Lung (tissue), 12 donors: ENCODE results near the gene IL13. TPM values are rescaled to one million over a fixed set of nuclear protein-coding genes. Genes with fewer than 3 reads are reported as not detected.

Experiments used
- ATAC-seq: fragments of 200-7000 bp; cut with Tn5 transposase; one replicate; pipeline ENCODE4 v1.9.1; 2020; ENCODE audit warnings: moderate number of reproducible peaks; ENCODE audit not compliant: insufficient read depth, low FRiP score
- DNase-seq, 3 donors: peaks; one replicate each; pipeline ENCODE4 v3.0.0-alpha.2; 2013 to 2017
- H3K27ac ChIP-seq, 2 donors: one replicate each; pipeline ENCODE4 v1.5.1; 2013; ENCODE audit warnings: mild to moderate bottlenecking in 2 of 2, moderate library complexity in 2 of 2, control low read depth in 1 of 2, inconsistent platforms in 1 of 2, low read depth in 1 of 2, low read length in 1 of 2
- H3K27me3 ChIP-seq, 3 donors: one replicate each; pipeline ENCODE4 v1.5.1; 2013; ENCODE audit warnings: low read length in 2 of 3; ENCODE audit not compliant: control insufficient read depth in 3 of 3, insufficient read depth in 3 of 3
- H3K36me3 ChIP-seq, 4 donors: one replicate each; pipeline ENCODE4 v1.5.1; 2013; ENCODE audit warnings: low read length in 4 of 4, mild to moderate bottlenecking in 1 of 4, moderate library complexity in 1 of 4; ENCODE audit not compliant: control insufficient read depth in 4 of 4, insufficient read depth in 4 of 4
- H3K4me1 ChIP-seq, 5 donors: one replicate each; pipeline ENCODE4 v1.5.1; 2013; ENCODE audit warnings: low read length in 5 of 5, mild to moderate bottlenecking in 2 of 5, moderate library complexity in 1 of 5; ENCODE audit not compliant: control insufficient read depth in 5 of 5, insufficient read depth in 5 of 5
- H3K4me3 ChIP-seq: one replicate; pipeline ENCODE4 v1.5.1; 2013; ENCODE audit warnings: mild to moderate bottlenecking, control low read depth, moderate library complexity
- H3K9ac ChIP-seq, 2 donors: one replicate each; pipeline ENCODE4 v1.5.1; 2013; ENCODE audit warnings: low read length in 2 of 2, control low read depth in 1 of 2; ENCODE audit not compliant: insufficient read depth in 1 of 2
- H3K9me3 ChIP-seq, 4 donors: one replicate each; pipeline ENCODE4 v1.5.1; 2013; ENCODE audit warnings: low read length in 3 of 4, mild to moderate bottlenecking in 1 of 4, moderate library complexity in 1 of 4; ENCODE audit not compliant: control insufficient read depth in 4 of 4, insufficient read depth in 3 of 4
- CTCF ChIP-seq: IDR thresholded peaks from 2 replicates; pipeline ENCODE4 v1.5.1; 2012; ENCODE audit warnings: mild to moderate bottlenecking; ENCODE audit errors: control extremely low read depth, extremely low read depth
- WGBS, 2 donors: extraction: QIAGEN DNeasy Blood & Tissue Kit; methylation state at CpG; one replicate each; pipeline ENCODE4 v1.1.7; 2013; 5-methylcytosine and 5-hydroxymethylcytosine counted together
- polyA plus RNA-seq, 2 donors: library from polyadenylated mRNA; stranded (reverse); fragments of 200-250 nt; gene quantifications; one replicate each; pipeline ENCODE4 v1.2.1, GENCODE V29; 2013
- total RNA-seq, 2 donors: library from RNA; depleted of rRNA in 1 of 2; stranded (reverse); fragments of >200 nt in 1 of 2; gene quantifications; one replicate each; pipeline ENCODE4 v1.2.1, GENCODE V29; 2014 to 2021
- donor health status: control.
- donor health status: control.
- donor health status: Bipolar disorder and iron deficiency.
- donor health status: healthy.
- donor health status: DM: yes; HTN: yes; CAD: no.

Gene IL13
- total and polyA plus RNA-seq, 4 donors: 0.14 TPM; not detected in 3

DNA sequence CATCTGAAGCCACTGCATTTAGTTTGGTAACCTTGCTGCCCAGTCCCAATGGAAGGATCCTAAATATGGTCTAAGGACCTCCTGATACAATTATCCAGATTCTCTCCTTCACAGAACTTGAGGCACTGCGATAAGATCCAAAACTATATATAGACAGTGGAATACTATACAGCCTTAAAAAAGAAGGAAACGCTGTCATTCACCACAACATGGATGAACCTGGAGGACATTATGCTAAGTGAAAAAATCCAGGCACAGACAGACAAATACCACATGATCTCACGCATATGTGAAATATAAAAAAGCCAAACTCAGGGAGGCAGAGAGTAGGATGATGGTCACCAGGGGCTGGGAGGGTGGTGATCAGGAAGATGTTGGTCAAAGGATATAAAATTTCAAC is 13.0 kb downstream of the IL13 start:
- no peak for ATAC-seq

DNA sequence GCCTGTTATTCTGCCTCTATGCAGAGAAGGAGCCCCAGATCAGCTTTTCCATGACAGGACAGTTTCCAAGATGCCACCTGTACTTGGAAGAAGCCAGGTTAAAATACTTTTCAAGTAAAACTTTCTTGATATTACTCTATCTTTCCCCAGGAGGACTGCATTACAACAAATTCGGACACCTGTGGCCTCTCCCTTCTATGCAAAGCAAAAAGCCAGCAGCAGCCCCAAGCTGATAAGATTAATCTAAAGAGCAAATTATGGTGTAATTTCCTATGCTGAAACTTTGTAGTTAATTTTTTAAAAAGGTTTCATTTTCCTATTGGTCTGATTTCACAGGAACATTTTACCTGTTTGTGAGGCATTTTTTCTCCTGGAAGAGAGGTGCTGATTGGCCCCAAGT is 15.5 kb downstream of the IL13 start:
- Histone ChIP-seq H3K27ac (no peak overlapping the region), H3K4me3 (no peak overlapping the region), H3K4me1 (peaks cover 0 to 2% (median 0%) of the 10 kb centered on the region in 5 donors), H3K9me3 (no peaks in the 10 kb centered on the region), H3K9ac (no peak overlapping the region), H3K27me3 (no peaks in the 10 kb centered on the region), H3K36me3 (no peaks in the 10 kb centered on the region)
- ATAC-seq: no peak
- 88 to 90% methylated on average over 1 of the region's 1 CpG for WGBS, 2 donors
- TF ChIP-seq CTCF: no peak
- DNase-seq: no peak

More for the DNA sequence above, 13.0 kb downstream of the IL13 start:
- DNase-seq: no peak
- 93 to 96% methylated on average over 3 of the region's 3 CpGs for whole genome bisulfite sequencing, 2 donors
- no peak for TF ChIP-seq CTCF
- Histone ChIP-seq H3K4me1 (peaks cover 0 to 2% (median 0%) of the 10 kb centered on the region in 5 donors), H3K9me3 (no peaks in the 10 kb centered on the region), H3K27me3 (no peaks in the 10 kb centered on the region), H3K27ac (no peak overlapping the region), H3K36me3 (no peaks in the 10 kb centered on the region), H3K4me3 (no peak overlapping the region), H3K9ac (no peak overlapping the region)

- TF ChIP-seq CTCF: no peak
- 77 to 88% methylated on average over 14 of the region's 14 CpGs for WGBS, 2 donors
- Histone ChIP-seq H3K27me3 (no peaks in the 10 kb centered on the region), H3K9ac (no peak within 1 kb of the TSS), H3K27ac (peak within 1 kb of the TSS in 1 of 2 donors; percentile 74), H3K4me3 (no peak within 1 kb of the TSS), H3K9me3 (no peaks in the 10 kb centered on the region), H3K4me1 (peaks cover 0 to 2% (median 0%) of the 10 kb centered on the region in 5 donors), H3K36me3 (no peaks in the 10 kb centered on the region)
- ATAC-seq (no peak), DNase-seq (no peak)
Measured at GRCh38 chr5:132673939-132674630, 16.1 kb downstream of the IL13 start, which contains the start of gene IL4. Gene IL4, plus strand, starts transcription at chr5:132673989. Its CDS starts 62 bp downstream, at chr5:132674051.
